Left lung (tissue), 10 donors: ENCODE data around the gene PNLIPRP1. TPM values are rescaled to one million over a fixed set of nuclear protein-coding genes. Genes with fewer than 3 reads are reported as not detected.

ENCODE experiments used
- ATAC-seq: fragments of 200-7000 bp; cut with Tn5 transposase; one replicate; pipeline ENCODE4 v1.9.1; 2020; ENCODE audit warnings: moderate library complexity
- DNase-seq, 4 donors: peaks; one replicate each; pipeline ENCODE4 v3.0.0-alpha.2; 2013 to 2020
- H3K27ac ChIP-seq, 2 donors: fragments of 200-600 bp; sonication (generic) in 1 of 2; one replicate each; pipeline versions ENCODE4 v1.5.0 to v1.8.0; 2020 to 2021
- H3K27me3 ChIP-seq, 2 donors: fragments of 200-600 bp; sonication (generic) in 1 of 2; one replicate each; pipeline versions ENCODE4 v1.5.0 to v1.8.0; 2020 to 2021
- H3K36me3 ChIP-seq, 2 donors: fragments of 200-600 bp; sonication (generic) in 1 of 2; one replicate each; pipeline versions ENCODE4 v1.5.0 to v1.8.0; 2020 to 2021
- H3K4me1 ChIP-seq, 2 donors: fragments of 200-600 bp; one replicate each; pipeline ENCODE4 v1.8.0; 2021
- H3K4me3 ChIP-seq, 2 donors: fragments of 200-600 bp; sonication (generic) in 1 of 2; one replicate each; pipeline versions ENCODE4 v1.5.0 to v1.8.0; 2020 to 2021; ENCODE audit warnings: mild to moderate bottlenecking in 1 of 2
- H3K9me3 ChIP-seq, 2 donors: fragments of 200-600 bp; sonication (generic) in 1 of 2; one replicate each; pipeline versions ENCODE4 v1.5.0 to v1.8.0; 2020 to 2021
- CTCF ChIP-seq, 2 donors: fragments of 200-600 bp; sonication (generic) in 1 of 2; IDR thresholded peaks; one replicate each; pipeline versions ENCODE4 v1.5.0 to v1.8.0; 2021; ENCODE audit warnings: antibody characterized with exemption in 2 of 2
- intact Hi-C, 2 donors: fragments of 100-400 bp; cut with DNase I; formaldehyde crosslinking; loops; one replicate each; pipeline versions ENCODE4 v1.11.2 to v1.14.2; 2022
- polyA plus RNA-seq, 6 donors: library from polyadenylated mRNA; unstranded; fragments of 120-200 nt; gene quantifications; one replicate each; pipeline ENCODE4 v1.2.1, GENCODE V29; 2013; ENCODE audit not compliant: insufficient read length in 6 of 6
- total RNA-seq, 2 donors: library from RNA; stranded (reverse); fragmentation: NEBNext Ultra II Directional; extraction: Animal tissue kit (Norgen Biotek cat#: 25700); gene quantifications; one replicate each; pipeline ENCODE4 v1.2.1, GENCODE V29; 2021
- donor health status: DM: no; HTN: yes; CAD: no.
- donor health status: DM: no; HTN: no; CAD: no.

PNLIPRP1 gene
- total and polyA plus RNA-seq, 8 donors, result 0.15 to 0.35 TPM; not detected in 6

- intact Hi-C loops, result no loop called here
- no peaks in the 10 kb centered on the region for H3K27me3 ChIP-seq
- TF ChIP-seq CTCF (IDR thresholded peaks at IDR 0.05), result no peak
- H3K9me3 ChIP-seq, result no peaks in the 10 kb centered on the region
- DNase-seq (no peak), ATAC-seq (no peak)
- H3K27ac ChIP-seq, result no peak overlapping the region
- H3K36me3 ChIP-seq, result peaks cover 0 to 2% of the 10 kb centered on the region in 2 donors
- H3K4me1 ChIP-seq, result no peaks in the 10 kb centered on the region
- H3K4me3 ChIP-seq, result no peak overlapping the region
Measured at GRCh38 chr10:116565534-116565933, 25.2 kb upstream of the PNLIPRP1 start.

DNA sequence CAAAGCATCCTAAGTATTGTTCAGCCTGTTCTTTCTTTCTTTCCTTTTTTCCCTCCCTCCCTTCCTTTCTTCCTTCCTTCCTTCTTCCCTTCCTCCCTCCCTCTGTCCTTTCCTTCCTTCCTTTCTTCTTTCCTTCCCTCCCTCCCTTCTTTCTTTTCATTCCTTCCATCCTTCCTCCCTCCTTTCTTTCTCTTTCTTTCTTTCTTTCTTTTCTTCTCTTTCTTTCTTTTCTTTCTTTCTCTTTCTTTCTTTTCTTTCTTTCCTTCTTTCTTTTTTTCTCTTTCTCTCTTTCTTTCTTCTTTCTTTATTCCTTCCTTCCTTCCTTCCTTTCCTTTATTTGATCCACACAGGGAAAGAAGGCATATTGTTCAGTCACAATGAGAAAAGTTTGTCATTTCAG, 23.8 kb upstream of the PNLIPRP1 start:
- H3K36me3 ChIP-seq, result peaks cover 0 to 2% of the 10 kb centered on the region in 2 donors
- no peaks in the 10 kb centered on the region for H3K9me3 ChIP-seq
- H3K27ac ChIP-seq, result no peak overlapping the region
- H3K4me1 ChIP-seq, result no peaks in the 10 kb centered on the region
- no peaks in the 10 kb centered on the region for H3K27me3 ChIP-seq
- DNase-seq (no peak), ATAC-seq (no peak)
- intact Hi-C loops, result no loop called here
- no peak for TF ChIP-seq CTCF (IDR thresholded peaks at IDR 0.05)
- no peak overlapping the region for H3K4me3 ChIP-seq

- no peak for DNase-seq
- no peaks in the 10 kb centered on the region for H3K27me3 ChIP-seq
- TF ChIP-seq CTCF (IDR thresholded peaks at IDR 0.05), result no peak
- H3K9me3 ChIP-seq, result no peaks in the 10 kb centered on the region
- ATAC-seq, result no peak
- H3K36me3 ChIP-seq, result peaks cover 0 to 2% of the 10 kb centered on the region in 2 donors
- intact Hi-C loops, result no loop called here
- no peak overlapping the region for H3K4me3 ChIP-seq
- no peaks in the 10 kb centered on the region for H3K4me1 ChIP-seq
- H3K27ac ChIP-seq, result no peak overlapping the region
Measured at GRCh38 chr10:116567335-116567734, 23.4 kb upstream of the PNLIPRP1 start.

DNA sequence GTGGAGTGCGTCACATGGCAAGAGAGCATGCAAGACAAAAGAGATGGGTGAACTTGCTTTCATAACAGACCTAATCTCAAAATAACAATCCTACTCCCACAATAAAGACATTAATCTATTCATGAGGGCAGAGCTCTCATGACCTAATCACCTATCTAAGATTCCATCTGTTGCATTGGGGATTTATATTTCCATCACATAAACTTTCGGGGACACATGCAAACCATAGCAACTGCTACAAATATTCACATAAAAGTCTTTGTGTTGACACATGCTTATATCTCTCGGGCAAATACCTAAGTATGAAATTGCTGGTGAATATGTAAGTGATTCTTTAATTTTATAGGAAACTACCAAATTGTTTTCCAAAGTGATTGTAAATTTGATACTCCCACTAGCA, 16.0 kb upstream of the PNLIPRP1 start:
- DNase-seq (no peak), ATAC-seq (no peak)
- peaks cover 0 to 4% of the 10 kb centered on the region in 2 donors for H3K9me3 ChIP-seq
- H3K27me3 ChIP-seq, result no peaks in the 10 kb centered on the region
- intact Hi-C loops, result no loop called here
- H3K36me3 ChIP-seq, result no peaks in the 10 kb centered on the region
- H3K27ac ChIP-seq, result no peak overlapping the region
- no peak overlapping the region for H3K4me3 ChIP-seq
- no peaks in the 10 kb centered on the region for H3K4me1 ChIP-seq
- no peak for TF ChIP-seq CTCF (IDR thresholded peaks at IDR 0.05)

DNA sequence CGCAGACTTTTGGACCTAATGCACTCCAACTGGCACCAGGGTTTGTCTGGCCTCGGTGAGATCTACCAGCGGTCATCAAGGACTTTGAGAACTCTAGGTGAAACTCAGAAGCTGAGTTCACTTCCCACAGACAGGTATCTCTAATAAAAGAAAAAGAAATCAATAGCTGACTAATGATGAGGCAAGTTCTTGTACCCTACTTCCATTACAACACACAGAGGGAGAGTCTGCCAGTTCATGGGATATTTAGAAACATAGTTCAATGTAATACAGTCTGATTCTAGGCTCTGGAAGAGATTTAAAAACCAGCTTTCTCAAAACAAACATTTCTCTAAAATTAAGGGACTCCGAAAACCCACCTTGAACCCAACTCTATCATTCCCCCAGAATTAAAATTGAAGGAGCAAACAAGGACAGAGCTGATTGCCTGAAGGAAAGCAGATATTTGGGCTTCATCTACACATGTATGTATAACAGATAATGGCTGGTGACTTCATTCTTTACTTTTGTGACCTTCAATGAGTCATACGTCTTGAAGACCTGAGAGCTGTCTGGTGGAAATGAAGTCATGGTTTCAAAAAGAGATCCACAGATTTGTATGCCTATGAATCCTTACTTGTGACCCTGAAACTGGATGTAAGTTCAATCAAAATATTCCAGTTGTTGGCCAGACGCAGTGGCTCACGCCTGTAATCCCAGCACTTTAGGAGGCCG, 2.7 kb upstream of the PNLIPRP1 start:
- Histone ChIP-seq H3K27ac (no peak overlapping the region), H3K4me3 (no peak overlapping the region), H3K36me3 (no peaks in the 10 kb centered on the region), H3K9me3 (no peaks in the 10 kb centered on the region), H3K4me1 (no peaks in the 10 kb centered on the region), H3K27me3 (no peaks in the 10 kb centered on the region)
- intact Hi-C loops, result no loop called here
- no peak for DNase-seq
- no peak for TF ChIP-seq CTCF (IDR thresholded peaks at IDR 0.05)
- ATAC-seq, result no peak
